ENCODE data around the gene KHDC4.
"Not testable (repeated sequence)": the region's sequence is repeated elsewhere in the genome, so short reads cannot be mapped to it uniquely, and the experiment has no call there.

The KHDC4 gene

DNA sequence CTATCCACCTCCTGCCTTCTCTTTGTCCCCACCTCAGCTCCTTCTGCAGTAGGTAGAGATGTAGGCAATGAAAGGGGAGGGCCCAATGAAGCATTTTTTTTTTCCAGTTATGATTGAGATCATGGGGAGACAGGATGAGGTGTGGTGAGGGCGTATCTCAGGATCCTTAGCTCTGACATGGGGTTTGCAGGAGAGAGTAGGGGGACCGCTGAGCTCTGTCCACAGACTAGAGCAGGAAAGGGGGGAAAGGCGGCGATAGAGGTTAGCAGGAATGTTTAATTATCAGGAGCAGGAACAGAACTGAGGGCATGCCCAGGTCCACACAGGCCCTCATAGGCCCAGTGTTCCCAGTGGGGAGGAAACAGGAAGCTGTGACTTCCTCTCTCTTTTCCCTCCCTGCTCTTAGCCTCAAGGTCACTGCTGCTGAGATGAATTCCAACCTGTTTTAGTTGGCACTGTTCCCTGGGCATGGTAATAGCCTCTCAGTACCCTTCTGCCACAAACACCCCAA, 6.3 kb upstream of the KHDC4 start:
- peak; percentile 60 for DNase-seq

DNA sequence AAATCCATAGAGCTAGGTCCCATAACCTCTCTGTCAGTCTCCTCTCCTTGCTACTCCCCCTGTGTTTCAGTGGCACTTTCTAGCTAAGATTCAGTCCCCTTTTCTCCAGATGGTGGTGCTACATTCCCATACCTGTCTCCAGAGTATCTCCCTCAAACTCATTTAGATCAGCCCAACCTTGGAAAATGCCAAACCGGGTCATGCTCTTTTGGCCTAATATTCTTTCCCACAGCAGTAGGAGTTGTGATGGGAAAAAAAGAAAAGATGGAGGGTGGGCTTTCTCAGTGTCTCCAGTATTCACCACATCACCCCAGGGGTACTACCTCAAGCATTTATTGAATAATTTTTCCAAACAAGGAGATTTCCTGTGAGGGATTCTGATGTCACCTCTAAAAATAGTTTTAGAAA, 4.0 kb upstream of the KHDC4 start:
- peak; percentile 72 for DNase-seq

GRCh38 chr1:155934936-155935590, 850 bp upstream of the KHDC4 start:
- peak; percentile 81 for DNase-seq

- no peak for DNase-seq
These were observed 569 bp downstream of the KHDC4 start for GRCh38 chr1:155933591-155934096.

DNA sequence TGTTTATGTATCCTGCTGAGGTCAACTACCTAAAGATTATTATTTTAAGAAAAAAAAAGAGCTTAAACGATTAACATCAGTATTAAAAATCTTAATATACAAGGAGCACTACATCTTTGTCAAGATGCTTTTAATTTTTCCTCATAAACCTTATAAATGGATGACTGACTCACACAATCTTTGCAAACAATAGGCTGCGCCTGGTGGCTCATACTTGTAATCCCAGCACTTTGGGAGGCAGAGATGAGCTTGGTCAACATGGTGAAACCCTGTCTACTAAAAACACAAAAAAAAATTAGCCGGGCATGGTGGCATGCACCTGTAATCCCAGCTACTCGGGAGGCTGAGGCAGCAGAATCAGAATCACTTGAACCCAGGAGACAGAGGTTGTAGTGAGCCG, 1.7 kb downstream of the KHDC4 start:
- DNase-seq: no peak

DNA sequence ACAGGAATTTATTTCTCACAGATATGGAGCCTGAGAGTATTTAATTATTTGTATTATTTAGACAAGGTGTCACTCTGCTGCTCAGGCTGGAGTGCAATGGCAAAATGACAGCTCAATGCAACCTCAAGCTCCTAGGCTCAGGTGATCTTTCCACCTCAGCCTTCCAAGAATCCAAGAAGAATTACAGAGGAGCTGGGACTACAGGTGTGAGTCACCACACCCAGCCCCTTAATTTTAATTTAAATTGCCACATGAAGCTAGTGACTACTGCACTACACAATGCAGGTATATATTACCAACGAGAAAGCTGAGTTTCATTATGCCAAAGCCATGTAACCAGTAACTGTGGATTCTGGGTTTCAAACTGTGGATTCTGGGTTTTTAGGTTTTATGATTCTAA, 2.1 kb downstream of the KHDC4 start:
- DNase-seq: no peak

DNA sequence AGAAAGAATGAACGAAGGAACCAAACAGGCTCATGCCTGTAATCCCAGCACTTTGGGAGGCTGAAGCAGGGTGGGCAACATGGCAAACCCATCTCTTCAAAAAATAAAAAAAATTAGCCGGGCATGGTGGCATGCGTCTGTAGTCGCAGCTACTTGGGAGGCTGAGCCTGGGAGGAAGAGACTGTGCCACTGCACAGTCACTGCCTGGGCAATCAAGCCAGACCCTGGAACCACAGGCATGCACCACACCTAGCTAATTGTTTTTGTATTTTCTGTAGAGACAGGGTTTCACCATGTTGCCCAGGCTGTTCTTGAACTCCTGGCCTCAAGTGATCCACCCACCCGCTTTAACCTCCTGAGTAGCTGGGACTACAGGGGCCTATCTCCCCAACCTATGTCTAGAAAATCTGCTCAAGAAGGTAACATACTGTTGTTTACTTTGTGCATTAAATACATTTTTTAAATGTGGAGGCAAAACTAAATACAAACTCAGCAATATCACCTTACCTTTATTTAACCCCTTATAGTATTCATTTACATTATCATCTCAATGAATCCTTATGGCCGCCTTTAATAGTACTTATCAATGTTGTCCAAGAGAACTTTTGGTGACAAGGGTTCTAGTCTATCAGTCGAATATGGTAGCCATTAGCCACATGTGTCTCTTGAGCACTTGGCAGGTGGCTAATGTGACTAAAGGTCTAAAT, 2.7 kb downstream of the KHDC4 start:
- DNase-seq: peak; percentile 54

GRCh38 chr1:155930725-155931124, 3.5 kb downstream of the KHDC4 start:
- DNase-seq: not testable (repeated sequence)

GRCh38 chr1:155929057-155929456, 5.2 kb downstream of the KHDC4 start:
- no peak for DNase-seq

- DNase-seq: no peak
These were observed 8.7 kb downstream of the KHDC4 start for GRCh38 chr1:155925506-155925905.

DNA sequence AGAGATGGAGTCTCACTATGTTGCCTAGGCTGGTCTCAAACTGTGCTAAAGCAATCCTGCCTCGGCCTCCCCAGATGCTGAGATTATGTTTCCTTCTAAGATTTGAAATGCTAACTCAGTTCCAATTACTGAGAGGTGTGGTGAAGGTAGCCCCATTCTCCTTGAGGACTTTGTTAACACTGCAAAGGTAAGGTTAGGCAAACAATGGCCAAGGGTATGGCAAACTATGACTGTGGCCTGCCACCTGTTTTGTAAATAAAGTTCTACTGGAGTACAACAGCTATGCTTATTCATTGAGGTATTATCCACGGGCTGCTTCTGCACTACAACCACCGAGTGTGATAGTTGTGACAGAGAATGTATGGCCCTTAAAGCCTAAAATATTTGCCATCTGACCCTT, 13.5 kb downstream of the KHDC4 start:
- DNase-seq: no peak

DNA sequence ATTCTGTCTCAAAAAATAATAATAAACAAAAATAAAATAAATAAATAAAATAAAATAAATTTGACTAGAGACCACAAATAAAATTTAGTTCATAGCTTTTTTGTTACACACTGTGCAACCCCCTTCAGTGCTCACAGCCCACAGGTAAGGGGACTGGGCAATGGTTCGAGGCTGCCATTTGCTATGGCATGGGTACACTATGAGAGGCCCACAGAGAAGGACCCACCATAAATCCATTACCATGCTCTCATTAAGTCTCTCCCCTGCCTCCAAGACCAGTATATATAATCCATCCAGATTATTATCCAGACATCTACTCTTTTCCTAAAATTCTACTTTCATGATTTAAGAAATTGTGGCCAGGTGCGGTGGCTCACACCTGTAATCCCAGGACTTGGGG, 14.4 kb downstream of the KHDC4 start:
- DNase-seq: no peak

DNA sequence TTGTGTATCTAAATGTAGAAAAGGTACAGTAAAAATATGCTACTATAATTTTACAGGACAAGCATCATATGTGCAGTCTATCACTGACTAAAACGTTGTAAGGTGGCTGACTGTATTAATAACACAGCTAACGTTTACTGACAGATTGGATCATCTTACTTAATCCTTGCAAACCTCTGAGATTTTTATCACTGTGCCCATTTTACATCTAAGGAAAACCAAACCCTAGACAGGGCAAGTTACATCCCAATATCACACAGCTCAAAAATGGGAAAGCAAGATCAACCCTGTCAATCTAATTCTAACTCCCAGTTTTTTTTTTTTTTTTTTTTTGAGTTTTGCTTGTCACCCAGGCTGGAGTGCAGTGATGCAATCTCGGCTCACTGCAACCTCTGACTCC, 15.6 kb downstream of the KHDC4 start:
- no peak for DNase-seq

GRCh38 chr1:155913969-155914757, 20.1 kb downstream of the KHDC4 start:
- DNase-seq: no peak

- DNase-seq: no peak
These were observed 22.1 kb downstream of the KHDC4 start for GRCh38 chr1:155912056-155912536.

GRCh38 chr1:155911156-155912055, 22.8 kb downstream of the KHDC4 start, which contains the start of gene RIT1:
TSS of gene RIT1 (minus strand) at chr1:155911349. CDS start at chr1:155910761, 588 bp downstream.
- DNase-seq: peak; percentile 77

- DNase-seq: peak; percentile 11
These were observed 23.5 kb downstream of the KHDC4 start for GRCh38 chr1:155910621-155911121.

GRCh38 chr1:155909894-155910293, 24.3 kb downstream of the KHDC4 start:
- DNase-seq: no peak

- DNase-seq: no peak
These were observed 30.0 kb downstream of the KHDC4 start for GRCh38 chr1:155904261-155904660.

DNA sequence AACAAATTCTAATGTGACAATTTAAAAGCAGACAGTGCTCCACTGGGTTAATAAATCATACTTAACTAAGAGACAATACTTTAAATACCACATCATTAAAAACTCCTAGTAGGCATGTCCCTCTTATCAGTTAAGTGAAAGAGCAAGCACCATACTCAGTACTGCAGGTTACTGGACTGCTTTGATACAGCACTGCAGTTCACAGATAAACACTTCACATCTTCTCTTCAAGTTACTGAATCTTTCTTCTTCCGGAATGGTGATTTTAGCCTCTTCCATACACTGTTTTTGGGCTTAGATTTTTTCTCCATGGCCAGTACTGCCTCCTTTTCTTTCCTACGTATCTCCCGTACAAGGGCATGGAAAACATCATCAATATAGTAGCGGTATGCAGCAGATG, 34.1 kb downstream of the KHDC4 start:
- no peak for DNase-seq

DNA sequence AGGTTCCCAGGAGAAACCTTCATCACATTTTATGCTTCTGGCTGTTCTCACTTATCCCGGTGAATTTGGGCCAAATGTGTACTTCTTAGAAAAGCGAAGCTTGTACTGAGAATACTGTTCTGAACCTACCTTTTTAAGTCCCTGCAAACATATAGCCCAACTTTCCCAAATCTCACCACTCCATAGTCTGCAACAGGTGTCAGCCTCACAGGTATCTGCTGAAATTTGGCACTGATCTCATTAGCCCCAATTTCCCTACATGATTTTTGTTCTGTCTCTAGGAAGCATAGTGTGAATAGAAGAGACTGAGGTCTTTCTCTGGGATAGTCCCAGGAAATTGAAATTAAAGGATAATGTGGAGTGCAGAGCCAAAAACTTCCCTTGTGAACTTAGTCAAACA, 34.5 kb downstream of the KHDC4 start:
- DNase-seq: no peak

DNA sequence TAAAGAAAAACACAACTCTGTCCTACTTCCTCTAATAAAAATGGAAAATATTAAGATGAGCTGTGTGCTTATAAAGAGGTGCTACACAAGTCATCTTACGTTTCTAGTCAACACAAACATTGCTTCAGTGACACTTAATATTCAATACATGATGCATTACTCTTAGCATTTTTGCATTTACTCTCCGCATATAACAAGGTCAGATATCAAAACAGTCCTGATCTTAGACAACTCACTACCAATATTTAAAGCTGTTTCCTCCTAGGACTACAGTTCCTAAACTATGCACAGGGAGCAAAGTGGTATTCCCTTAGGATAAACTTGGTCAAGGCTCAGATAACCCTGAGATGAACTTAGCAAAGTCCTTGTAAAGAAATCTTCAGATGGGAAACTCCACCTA, 35.3 kb downstream of the KHDC4 start:
- no peak for DNase-seq
